NB4 (cell line): ENCODE measurements around the gene ARHGEF25.

ENCODE experiments used
- CTCF ChIP-seq: IDR thresholded peaks from one replicate; pipeline ENCODE4 v1.5.1; 2012; ENCODE audit warnings: low read depth, low read length
- MAX ChIP-seq: IDR thresholded peaks from 2 replicates; pipeline ENCODE4 v1.6.1; 2011; ENCODE audit warnings: low read depth, low read length
- POLR2A ChIP-seq: IDR thresholded peaks from 2 replicates; pipeline ENCODE4 v1.6.1; 2011; ENCODE audit warnings: mild to moderate bottlenecking; ENCODE audit not compliant: insufficient read length; ENCODE audit errors: extremely low read depth

- TF ChIP-seq CTCF (no peak), MAX (no peak), POLR2A (no peak)
Observed at GRCh38 chr12:57637364-57637763, 26.1 kb downstream of the ARHGEF25 start.
